Glomerular visceral epithelial cell (primary cell): ENCODE measurements around the gene KRTAP20-3.

ENCODE experiments used
- DNase-seq: peaks from one replicate; pipeline ENCODE4 v3.0.0-alpha.2; 2016; ENCODE audit errors: extremely low spot score

Gene KRTAP20-3

GRCh38 chr21:30684506-30684905 lies 41.8 kb downstream of the KRTAP20-3 start:
- DNase-seq: no peak

- no peak for DNase-seq
Observed at GRCh38 chr21:30689822-30690221, 47.2 kb downstream of the KRTAP20-3 start.
